IMR-90 (cell line): ENCODE data around the gene DENND1A. TPM values are rescaled to one million over a fixed set of nuclear protein-coding genes. Genes with fewer than 3 reads are reported as not detected.

Source experiments
- ATAC-seq: fragments of 200-7000 bp; cut with Tn5 transposase; 2 replicates; pipeline ENCODE4 v1.9.1; 2020; ENCODE audit warnings: low read depth, mild to moderate bottlenecking, moderate library complexity
- BruUV-seq: library from RNA; stranded (reverse); fragments of 400-500 nt; replicated peaks from 2 replicates; lab custom pipeline; 2021; lab: Mats Ljungman, UMichigan
- CTCF ChIA-PET: fragments of 300-600 bp; formaldehyde crosslinking; extraction: SDS; loops from one replicate; lab custom pipeline; 2021; ENCODE audit warnings: antibody characterized with exemption; lab: Yijun Ruan, JAX
- POLR2A ChIA-PET: fragments of 300-600 bp; sonication (Branson Sonifier 250); formaldehyde crosslinking; loops from one replicate; lab custom pipeline; 2022; ENCODE audit warnings: antibody characterized with exemption; ENCODE audit not compliant: unreplicated experiment; lab: Charles Lee
- DNase-seq: peaks from one replicate; pipeline ENCODE4 v3.0.0; 2013
- H2AFZ ChIP-seq: replicated peaks from 2 replicates; pipeline ENCODE3; 2013; ENCODE audit warnings: low read length, mild to moderate bottlenecking; ENCODE audit not compliant: poor library complexity
- H2AK5ac ChIP-seq: 2 replicates; pipeline ENCODE4 v1.6.1; 2013; ENCODE audit warnings: low read depth, low read length, inconsistent platforms
- H2AK9ac ChIP-seq: replicated peaks from 2 replicates; pipeline ENCODE3; 2013; ENCODE audit warnings: mild to moderate bottlenecking, low read depth, low read length, moderate library complexity; ENCODE audit not compliant: poor library complexity
- H2BK120ac ChIP-seq: 2 replicates; pipeline ENCODE4 v1.6.1; 2013; ENCODE audit warnings: low read depth, low read length, inconsistent platforms
- H2BK15ac ChIP-seq: 3 replicates; pipeline ENCODE4 v1.6.1; 2013; ENCODE audit warnings: low read depth, low read length, inconsistent platforms
- H2BK20ac ChIP-seq: 2 replicates; pipeline ENCODE4 v1.6.1; 2013; ENCODE audit warnings: low read depth, mild to moderate bottlenecking, inconsistent platforms, low read length, moderate library complexity
- H2BK5ac ChIP-seq: 2 replicates; pipeline ENCODE4 v1.6.1; 2013; ENCODE audit warnings: mild to moderate bottlenecking, low read depth, low read length, inconsistent platforms; ENCODE audit not compliant: poor library complexity, severe bottlenecking
- H3K14ac ChIP-seq: replicated peaks from 2 replicates; pipeline ENCODE4 v1.6.1; 2013; ENCODE audit warnings: low read depth, low read length, inconsistent platforms
- H3K18ac ChIP-seq: 2 replicates; pipeline ENCODE4 v1.6.1; 2013; ENCODE audit warnings: low read depth, low read length, control low read depth
- H3K23ac ChIP-seq: 2 replicates; pipeline ENCODE4 v1.6.1; 2013; ENCODE audit warnings: low read depth, low read length, inconsistent platforms
- H3K27ac ChIP-seq: 2 replicates; pipeline ENCODE4 v1.5.1; 2013; ENCODE audit warnings: mild to moderate bottlenecking, control low read depth, low read length; ENCODE audit not compliant: insufficient read depth
- H3K27me3 ChIP-seq: 2 replicates; pipeline ENCODE4 v1.6.1; 2013; ENCODE audit warnings: low read length; ENCODE audit not compliant: control insufficient read depth, insufficient read depth
- H3K36me3 ChIP-seq: 2 replicates; pipeline ENCODE4 v1.6.1; 2013; ENCODE audit warnings: low read length, mixed read lengths; ENCODE audit not compliant: control insufficient read depth, insufficient read depth
- H3K4ac ChIP-seq: 2 replicates; pipeline ENCODE4 v1.6.1; 2013; ENCODE audit warnings: low read depth, low read length, inconsistent platforms
- H3K4me1 ChIP-seq: 2 replicates; pipeline ENCODE4 v1.6.1; 2013; ENCODE audit warnings: low read length, mixed read lengths; ENCODE audit not compliant: control insufficient read depth, insufficient read depth
- H3K4me2 ChIP-seq: 2 replicates; pipeline ENCODE4 v1.6.1; 2013; ENCODE audit warnings: low read depth, mild to moderate bottlenecking, control low read depth, low read length, moderate library complexity
- H3K4me3 ChIP-seq: 2 replicates; pipeline ENCODE4 v1.5.1; 2013; ENCODE audit warnings: low read depth, mild to moderate bottlenecking, control low read depth, low read length, moderate library complexity; ENCODE audit not compliant: insufficient read depth
- H3K56ac ChIP-seq: 2 replicates; pipeline ENCODE4 v1.6.1; 2013; ENCODE audit warnings: low read length, inconsistent platforms; ENCODE audit not compliant: insufficient read depth; ENCODE audit errors: extremely low read depth
- H3K79me1 ChIP-seq, 2 experiments: 2 replicates each; pipeline ENCODE4 v1.6.1; 2013; ENCODE audit warnings: low read length in 2 of 2, inconsistent platforms in 1 of 2, low read depth in 1 of 2
- H3K9ac ChIP-seq: 2 replicates; pipeline ENCODE4 v1.6.1; 2013; ENCODE audit warnings: low read depth, low read length, control low read depth
- H3K9me1 ChIP-seq: 2 replicates; pipeline ENCODE4 v1.6.1; 2013; ENCODE audit warnings: low read length, inconsistent platforms; ENCODE audit not compliant: insufficient read depth
- H3K9me3 ChIP-seq: 2 replicates; pipeline ENCODE4 v1.6.1; 2013; ENCODE audit warnings: low read length; ENCODE audit not compliant: control insufficient read depth, insufficient read depth
- H4K20me1 ChIP-seq: 2 replicates; pipeline ENCODE4 v1.6.1; 2013; ENCODE audit warnings: low read length, inconsistent platforms; ENCODE audit not compliant: insufficient read depth
- H4K5ac ChIP-seq: 2 replicates; pipeline ENCODE4 v1.6.1; 2013; ENCODE audit warnings: mild to moderate bottlenecking, low read depth, low read length, control low read depth
- H4K8ac ChIP-seq, 2 experiments: 2 replicates each; pipeline ENCODE4 v1.6.1; 2013; ENCODE audit warnings: low read depth in 2 of 2, low read length in 2 of 2, control low read depth in 1 of 2, inconsistent platforms in 1 of 2
- H4K91ac ChIP-seq: 2 replicates; pipeline ENCODE4 v1.6.1; 2013; ENCODE audit warnings: low read depth, low read length, inconsistent platforms; ENCODE audit not compliant: insufficient read depth
- BHLHE40 ChIP-seq: fragments of 150-350 bp; IDR thresholded peaks from 2 replicates; pipeline ENCODE4 v1.6.1; 2016; ENCODE audit warnings: mild to moderate bottlenecking, low read depth, low read length
- FOS ChIP-seq: fragments of 150-350 bp; IDR thresholded peaks from 2 replicates; pipeline ENCODE4 v1.6.1; 2016; ENCODE audit warnings: low read depth, low read length
- MAFK ChIP-seq: IDR thresholded peaks from 2 replicates; pipeline ENCODE4 v1.6.1; 2012; ENCODE audit warnings: low read depth, low read length, improper control_type of control experiment
- MXI1 ChIP-seq: IDR thresholded peaks from 2 replicates; pipeline ENCODE4 v1.6.1; 2012; ENCODE audit warnings: low read depth, mild to moderate bottlenecking, low read length, moderate library complexity, borderline replicate concordance
- NFE2L2 ChIP-seq: fragments of 150-350 bp; IDR thresholded peaks from 2 replicates; pipeline ENCODE4 v1.6.1; 2016; ENCODE audit warnings: low read depth, mild to moderate bottlenecking, low read length
- POLR2A ChIP-seq: IDR thresholded peaks from 2 replicates; pipeline ENCODE4 v1.6.1; 2012; ENCODE audit warnings: mild to moderate bottlenecking, low read depth, low read length
- RAD21 ChIP-seq: IDR thresholded peaks from 2 replicates; pipeline ENCODE4 v1.6.1; 2012; ENCODE audit warnings: low read length, improper control_type of control experiment
- RCOR1 ChIP-seq: IDR thresholded peaks from 2 replicates; pipeline ENCODE4 v1.6.1; 2012; ENCODE audit warnings: mild to moderate bottlenecking, low read length, improper control_type of control experiment; ENCODE audit not compliant: insufficient replicate concordance
- RFX5 ChIP-seq: IDR thresholded peaks from 2 replicates; pipeline ENCODE4 v1.8.0; 2012; ENCODE audit warnings: low read depth, mild to moderate bottlenecking, low read length, moderate library complexity
- SMC3 ChIP-seq: fragments of 150-350 bp; IDR thresholded peaks from 2 replicates; pipeline ENCODE4 v1.6.1; 2016; ENCODE audit warnings: low read depth, mild to moderate bottlenecking, antibody characterized with exemption, low read length, moderate library complexity
- USF2 ChIP-seq: fragments of 150-350 bp; IDR thresholded peaks from 2 replicates; pipeline ENCODE4 v1.6.1; 2017; ENCODE audit warnings: mild to moderate bottlenecking, antibody characterized with exemption, low read length, low read depth
- dilution Hi-C: fragments of 300-500 bp; cut with HindIII; formaldehyde crosslinking; loops from one replicate; pipeline ENCODE4 v1.14.3; 2018; ENCODE audit warnings: low sequenced_read_pairs; ENCODE audit not compliant: unreplicated experiment
- in situ Hi-C: fragments of 300-500 bp; cut with MboI; formaldehyde crosslinking; loops from 3 replicates; pipeline ENCODE4 v1.14.3; 2019; ENCODE audit warnings: low sequenced_read_pairs, inconsistent platforms, mixed read lengths
- intact Hi-C: fragments of 100-400 bp; cut with micrococcal nuclease; formaldehyde crosslinking; loops from 2 replicates; pipeline ENCODE4 v1.10.0; 2022
- polyA plus RNA-seq, 3 experiments: library from polyadenylated mRNA; depleted of rRNA; stranded (reverse); fragments of >200 nt; gene quantifications; 2 replicates each; pipeline ENCODE4 v1.2.3, GENCODE V29; 2012; ENCODE audit warnings: low replicate concordance in 1 of 3
- total RNA-seq: library from RNA; depleted of rRNA; stranded (reverse); fragments of >200 nt; gene quantifications from 2 replicates; pipeline ENCODE4 v1.2.3, GENCODE V29; 2012

DENND1A gene
- total and polyA plus RNA-seq, 2 of the 4 experiments (the other 2 are of a cell fraction) = 21.4 to 27.6 TPM

DNA sequence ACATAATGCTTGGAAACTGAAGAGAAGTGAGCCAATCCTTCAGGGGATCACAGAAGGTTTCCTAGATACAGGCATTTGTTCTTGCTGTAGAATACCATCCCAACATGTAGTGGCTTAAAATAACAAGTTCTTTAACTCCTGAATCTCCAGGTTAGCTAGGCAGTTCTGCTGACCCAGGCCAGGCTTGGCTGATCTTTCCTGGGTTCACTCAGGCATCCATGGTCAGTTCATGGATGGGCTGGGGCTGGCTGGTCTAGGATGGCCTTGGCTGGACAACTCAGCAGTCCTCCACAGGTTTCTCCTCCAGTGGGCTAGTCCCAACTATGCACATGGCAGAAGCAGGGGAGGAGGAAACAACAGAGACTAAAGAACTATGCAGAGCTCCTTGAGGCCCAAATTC, 37.4 kb upstream of the DENND1A start:
- Histone ChIP-seq H2BK20ac (no peak overlapping the region), H4K91ac (no peak overlapping the region), H3K4me1 (no peaks in the 10 kb centered on the region), H3K4ac (no peak overlapping the region), H2BK5ac (no peak overlapping the region), H3K18ac (no peak overlapping the region), H3K4me2 (no peak overlapping the region), H3K79me1 (no peaks in the 10 kb centered on the region), H4K8ac (no peak overlapping the region), H2BK120ac (no peak overlapping the region), H3K27me3 (peaks cover 25% of the 10 kb centered on the region), H2AK5ac (no peak overlapping the region), H4K5ac (no peak overlapping the region), H3K56ac (no peak overlapping the region), H4K20me1 (0 out of 2 replicates have a peak, but pooled peaks cover 4% of the 10 kb centered on the region), H3K4me3 (no peak overlapping the region), H3K9me3 (peaks cover 4% of the 10 kb centered on the region; the same call in 1 of the 2 replicates), H2AFZ (no peak overlapping the region), H3K36me3 (no peaks in the 10 kb centered on the region), H3K27ac (no peak overlapping the region), H3K9ac (no peak overlapping the region), H3K23ac (no peak overlapping the region), H3K14ac (no peak overlapping the region), H2BK15ac (no peak overlapping the region), H2AK9ac (no peak overlapping the region), H3K9me1 (no peaks in the 10 kb centered on the region)
- DNase-seq (no peak), ATAC-seq (no peak)
- TF ChIP-seq BHLHE40 (no peak), NFE2L2 (no peak), RAD21 (no peak), SMC3 (no peak), FOS (no peak), RCOR1 (no peak), POLR2A (no peak), MAFK (no peak), USF2 (no peak), MXI1 (no peak), RFX5 (no peak)
- BruUV-seq = no TSS peak
- in situ Hi-C loops (no loop called here), intact Hi-C loops (no loop called here), dilution Hi-C loops (no loop called here)
- ChIA-PET POLR2A (no interaction called here), CTCF (no interaction called here)
